ENCODE measurements around the gene KCNN2.

KCNN2 gene

GRCh38 chr5:114362977-114363761 is 1.3 kb downstream of the KCNN2 start:
- no peak for DNase-seq

- DNase-seq = no peak
Measured at GRCh38 chr5:114363837-114364236, 2.0 kb downstream of the KCNN2 start.

- no peak for DNase-seq
Measured at GRCh38 chr5:114367029-114367428, 5.2 kb downstream of the KCNN2 start.

DNA sequence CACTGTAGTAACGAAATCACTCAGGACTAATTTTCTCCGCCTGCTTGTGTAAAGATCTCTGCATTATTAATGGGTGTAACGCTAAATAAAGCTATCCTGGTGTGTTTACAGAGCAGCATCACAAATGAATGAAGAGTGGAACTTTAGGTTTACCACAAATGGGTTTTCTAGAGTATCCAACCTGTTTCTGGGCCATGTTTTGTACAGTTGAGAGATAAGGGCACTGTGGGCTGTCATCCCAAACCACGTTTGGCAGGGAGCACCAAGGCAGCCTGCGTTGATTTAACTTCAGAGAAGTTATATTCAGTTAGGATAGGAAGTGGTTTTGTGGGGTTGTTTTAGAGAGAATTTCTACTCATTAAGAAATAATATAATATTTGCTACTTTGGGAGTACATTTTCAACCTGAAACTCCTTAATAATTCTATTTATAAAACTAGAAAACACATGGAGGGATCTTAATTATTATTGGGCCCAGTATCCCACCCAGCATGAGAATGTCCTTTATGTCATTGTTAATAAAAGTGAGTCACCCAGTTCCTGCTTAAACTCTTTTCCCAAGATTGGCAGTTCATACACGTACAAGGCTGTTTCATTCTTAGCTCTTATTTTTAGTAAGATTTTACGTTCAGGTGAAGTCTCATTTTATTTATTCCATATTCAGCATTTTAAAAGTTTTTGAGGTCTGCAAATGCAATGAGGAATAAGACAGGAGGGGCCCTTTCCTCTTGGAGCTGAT is 8.0 kb downstream of the KCNN2 start:
- DNase-seq = no peak

DNA sequence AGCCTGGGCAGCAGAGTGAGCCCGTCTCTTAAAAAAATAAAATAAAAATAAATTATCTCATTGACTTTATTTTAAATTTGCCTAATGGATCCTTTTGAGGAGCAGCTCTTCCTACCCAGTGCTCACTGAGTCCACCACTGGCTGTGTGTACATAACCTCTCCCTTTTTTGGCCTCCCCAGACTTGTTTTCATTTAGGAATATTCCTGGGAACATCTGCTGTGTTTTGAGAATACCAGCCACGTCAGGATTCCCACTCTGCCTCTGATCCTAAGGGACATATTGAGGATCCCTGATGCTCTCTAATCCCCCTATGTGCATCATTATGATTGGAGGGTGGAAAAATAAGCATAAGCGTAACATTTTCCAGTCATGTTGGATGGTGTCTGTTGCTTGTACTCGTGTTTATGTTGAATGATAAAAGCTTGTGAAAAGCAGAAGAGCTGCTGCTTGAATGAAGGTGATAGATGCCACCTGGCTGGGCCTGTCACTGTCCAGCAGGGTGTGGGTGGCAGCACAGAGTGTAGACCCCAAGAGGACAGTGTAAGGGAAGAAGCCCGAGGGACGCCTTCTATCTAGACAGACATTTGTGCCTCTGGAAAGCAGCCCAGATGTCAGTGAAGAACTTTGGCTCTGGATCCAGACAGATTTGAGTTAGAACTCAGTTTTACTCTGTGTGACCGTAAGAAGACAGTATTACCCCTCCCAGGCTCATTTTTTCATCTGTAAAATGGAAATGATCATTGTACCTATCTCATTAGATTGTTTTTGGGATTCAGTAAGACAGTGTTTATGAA is 15.4 kb downstream of the KCNN2 start:
- no peak for DNase-seq

DNA sequence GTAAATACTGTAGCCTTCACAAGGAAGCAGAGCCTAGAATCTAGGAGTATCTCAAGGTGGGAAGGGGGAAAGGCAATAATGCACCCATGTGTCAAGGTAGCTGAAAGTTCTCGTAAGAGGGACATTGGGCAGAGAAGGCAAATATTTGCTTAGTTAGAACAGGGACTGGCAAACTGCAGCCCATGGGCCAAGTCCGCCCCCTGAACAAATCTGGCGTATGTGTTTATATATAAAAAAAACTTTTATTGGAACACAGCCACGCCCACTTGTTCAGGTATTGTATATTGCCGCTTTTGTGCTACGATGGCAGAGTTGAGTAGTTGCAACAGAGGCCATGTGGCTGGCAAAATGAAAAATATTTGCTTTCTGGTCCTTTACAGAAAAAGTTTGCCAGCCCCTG is 16.1 kb downstream of the KCNN2 start:
- DNase-seq = no peak

- no peak for DNase-seq
Measured at GRCh38 chr5:114380721-114381120, 18.9 kb downstream of the KCNN2 start.

GRCh38 chr5:114387433-114387832 is 25.6 kb downstream of the KCNN2 start:
- no peak for DNase-seq

DNA sequence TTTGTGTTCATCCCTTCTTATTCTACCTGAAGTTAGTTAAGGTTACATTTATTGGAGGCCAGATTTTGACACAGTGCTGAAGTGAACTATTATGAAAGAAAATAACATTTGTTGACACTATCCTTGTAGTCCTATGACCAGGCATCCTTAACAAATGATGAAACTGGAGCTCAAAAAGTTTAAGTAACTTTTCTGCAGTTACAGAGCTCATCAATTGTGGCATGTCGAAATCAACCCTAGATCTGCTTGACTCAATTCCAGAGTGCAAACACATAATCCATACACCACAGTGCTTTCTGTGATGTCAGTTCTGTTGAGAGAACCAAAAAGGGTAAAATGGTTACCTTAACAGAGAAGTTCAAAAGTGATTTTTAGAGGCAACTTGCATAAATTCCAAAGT is 28.6 kb downstream of the KCNN2 start:
- DNase-seq = no peak

GRCh38 chr5:114391321-114391720 is 29.5 kb downstream of the KCNN2 start:
- no peak for DNase-seq

DNA sequence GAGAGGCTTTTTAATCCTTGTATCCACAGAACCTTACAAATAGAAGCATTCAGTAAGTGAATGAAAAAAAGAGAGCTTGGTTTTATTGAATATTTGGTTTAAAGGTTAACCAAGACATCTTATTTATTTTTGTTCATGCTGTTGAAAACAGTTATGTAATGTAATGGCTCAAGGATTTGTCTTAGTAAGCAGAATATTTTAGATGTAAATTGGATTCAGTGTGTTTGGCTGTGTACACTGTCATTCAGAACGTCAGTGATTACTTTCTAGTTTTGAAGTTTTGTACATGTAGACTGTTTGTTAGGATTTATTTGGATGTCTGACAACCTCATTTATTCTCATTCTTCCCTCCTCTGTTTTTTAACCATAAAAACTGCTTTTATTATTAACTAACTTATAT is 31.3 kb downstream of the KCNN2 start:
- no peak for DNase-seq

DNA sequence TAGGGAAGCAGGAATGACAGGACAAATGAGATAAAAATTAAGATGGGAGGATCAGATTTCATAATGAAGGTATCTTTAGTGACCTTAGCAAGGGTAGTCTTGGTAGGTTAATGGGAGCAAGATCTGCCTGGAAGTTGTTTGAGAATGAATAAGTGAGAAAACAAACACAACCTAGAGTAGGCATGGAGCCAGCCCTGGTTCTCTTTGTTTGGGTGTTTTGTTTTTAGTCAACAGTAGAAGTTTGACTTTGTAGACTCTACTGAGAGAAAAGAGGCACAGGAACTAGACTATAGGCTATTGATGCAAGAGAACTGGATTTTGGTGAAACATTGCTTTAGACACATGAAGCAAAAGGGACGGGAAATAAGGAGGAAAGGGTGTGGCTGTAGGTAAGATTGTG is 40.3 kb downstream of the KCNN2 start:
- DNase-seq = no peak

- DNase-seq = no peak
Measured at GRCh38 chr5:114407783-114408182, 45.9 kb downstream of the KCNN2 start.

- DNase-seq = no peak
Measured at GRCh38 chr5:114408847-114409246, 47.0 kb downstream of the KCNN2 start.

GRCh38 chr5:114411380-114411931 is 49.6 kb downstream of the KCNN2 start:
- no peak for DNase-seq

- DNase-seq = no peak
Measured at GRCh38 chr5:114412510-114413171, 50.8 kb downstream of the KCNN2 start.

GRCh38 chr5:114415760-114416159 is 53.9 kb downstream of the KCNN2 start:
- no peak for DNase-seq

- DNase-seq = no peak
Measured at GRCh38 chr5:114416254-114416653, 54.4 kb downstream of the KCNN2 start.

- no peak for DNase-seq
Measured at GRCh38 chr5:114417519-114417918, 55.6 kb downstream of the KCNN2 start.

GRCh38 chr5:114418176-114419066 is 56.6 kb downstream of the KCNN2 start:
- DNase-seq = no peak

DNA sequence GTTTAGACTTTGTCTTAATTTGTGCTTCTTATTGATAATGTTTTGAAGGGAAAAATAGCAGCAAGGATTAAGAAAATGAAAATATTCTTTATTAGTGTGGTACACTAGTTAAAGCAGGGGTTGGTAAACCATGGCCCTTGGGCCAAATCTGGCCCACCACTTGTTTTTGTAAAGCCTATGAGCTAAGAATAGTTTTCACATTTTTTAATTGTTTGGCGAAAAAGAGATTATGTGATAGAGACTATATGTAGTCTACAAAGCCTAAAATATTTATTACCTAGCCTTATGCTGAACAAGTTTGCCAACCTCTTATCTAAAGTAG is 57.2 kb downstream of the KCNN2 start:
- no peak for DNase-seq

DNA sequence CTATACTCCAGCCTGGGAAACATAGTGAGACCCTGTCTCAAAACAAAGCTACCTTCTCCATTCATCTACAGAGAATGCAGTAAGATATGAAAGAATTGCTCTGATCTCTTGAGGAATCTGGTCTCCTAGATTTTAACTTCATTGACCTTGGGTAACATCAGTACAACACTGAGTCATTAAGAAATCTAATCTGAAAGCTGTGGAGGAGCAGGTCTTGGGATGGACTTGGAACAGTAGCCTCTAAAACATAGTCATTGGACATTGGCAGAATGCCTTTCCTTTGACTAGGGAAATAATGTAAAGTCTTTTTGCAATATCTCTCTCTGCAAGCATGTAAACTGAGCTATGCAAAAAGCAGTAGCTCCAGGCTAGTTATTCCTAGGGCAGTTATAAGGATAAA is 58.1 kb downstream of the KCNN2 start:
- no peak for DNase-seq

All from NCI-H1105 (cell line).